Keratinocyte (primary cell): ENCODE results near the gene RANBP9. TPM values are rescaled to one million over a fixed set of nuclear protein-coding genes. Genes with fewer than 3 reads are reported as not detected.

Experiments
- DNase-seq: peaks from one replicate; pipeline ENCODE4 v3.0.0-alpha.2; 2011; ENCODE audit warnings: low read depth, missing footprints, low spot score
- FAIRE-seq: peaks from 2 replicates; lab custom pipeline; 2011; peaks lifted over from hg19 to GRCh38; lab: Jason Lieb, UNC
- H2AFZ ChIP-seq: 2 replicates; pipeline ENCODE4 v1.6.0; 2012; ENCODE audit warnings: low read length, control low read depth, inconsistent platforms; ENCODE audit not compliant: control insufficient read depth
- H3K27ac ChIP-seq: 2 replicates; pipeline ENCODE4 v1.5.1; 2011; ENCODE audit warnings: low read length; ENCODE audit not compliant: control insufficient read depth, insufficient read depth
- H3K27me3 ChIP-seq: 3 replicates; pipeline ENCODE4 v1.6.0; 2011; ENCODE audit warnings: low read length; ENCODE audit not compliant: control insufficient read depth, insufficient read depth; ENCODE audit errors: extremely low read depth
- H3K36me3 ChIP-seq, 2 experiments: 2 replicates in 1 of 2; 3 replicates in 1 of 2; pipeline ENCODE4 v1.5.1; 2011; ENCODE audit warnings: low read length in 2 of 2, mild to moderate bottlenecking in 1 of 2; ENCODE audit not compliant: control insufficient read depth in 2 of 2, insufficient read depth in 2 of 2; ENCODE audit errors: extremely low read depth in 1 of 2
- H3K4me1 ChIP-seq: 3 replicates; pipeline ENCODE4 v1.5.1; 2011; ENCODE audit warnings: low read length; ENCODE audit not compliant: control insufficient read depth, insufficient read depth; ENCODE audit errors: extremely low read depth
- H3K4me2 ChIP-seq: 3 replicates; pipeline ENCODE4 v1.6.0; 2011; ENCODE audit warnings: low read depth, low read length; ENCODE audit not compliant: control insufficient read depth, insufficient read depth; ENCODE audit errors: extremely low read depth
- H3K4me3 ChIP-seq, 3 experiments: fragments of 200-600 bp in 1 of 3; sonication (generic) in 1 of 3; 2 replicates in 2 of 3; 3 replicates in 1 of 3; pipeline ENCODE4 v1.5.1; 2011 to 2016; ENCODE audit warnings: low read length in 3 of 3, mild to moderate bottlenecking in 3 of 3, control low read depth in 2 of 3, inconsistent platforms in 1 of 3, low read depth in 1 of 3, mixed read lengths in 1 of 3, mixed run types in 1 of 3, moderate library complexity in 1 of 3; ENCODE audit not compliant: control insufficient read depth in 2 of 3, insufficient read depth in 2 of 3; ENCODE audit errors: extremely low read depth in 1 of 3
- H3K79me2 ChIP-seq: 2 replicates; pipeline ENCODE4 v1.6.0; 2012; ENCODE audit warnings: low read length; ENCODE audit not compliant: control insufficient read depth, insufficient read depth
- H3K9ac ChIP-seq: 3 replicates; pipeline ENCODE4 v1.6.0; 2011; ENCODE audit warnings: low read length; ENCODE audit not compliant: control insufficient read depth, insufficient read depth; ENCODE audit errors: extremely low read depth
- H3K9me1 ChIP-seq: 3 replicates; pipeline ENCODE4 v1.6.0; 2011; ENCODE audit warnings: low read length; ENCODE audit not compliant: control insufficient read depth, insufficient read depth; ENCODE audit errors: extremely low read depth
- H3K9me3 ChIP-seq: 2 replicates; pipeline ENCODE4 v1.5.1; 2012; ENCODE audit warnings: low read depth, low read length; ENCODE audit not compliant: control insufficient read depth
- H4K20me1 ChIP-seq: 3 replicates; pipeline ENCODE4 v1.6.0; 2011; ENCODE audit warnings: low read length; ENCODE audit not compliant: control insufficient read depth, insufficient read depth; ENCODE audit errors: extremely low read depth
- EZH2 ChIP-seq: IDR thresholded peaks from one replicate; pipeline ENCODE4 v1.6.1; 2012; ENCODE audit warnings: inconsistent platforms, mild to moderate bottlenecking, low read length, moderate library complexity
- dilution Hi-C: fragments of 300-500 bp; cut with MboI; formaldehyde crosslinking; loops from one replicate; pipeline ENCODE4 v1.7.0; 2020; ENCODE audit warnings: low sequenced_read_pairs; ENCODE audit not compliant: extremely low pct_ligation_motif_present
- polyA plus RNA-seq, 5 experiments: library from polyadenylated mRNA; depleted of rRNA in 3 of 5; stranded (reverse) in 3 of 5; stranded (forward) in 1 of 5; unstranded in 1 of 5; fragments of >200 nt; gene quantifications; 1 replicate in 1 of 5; 2 replicates in 3 of 5; 3 replicates in 1 of 5; pipeline versions ENCODE4 v1.2.1 to v1.2.3, GENCODE V29; 2011 to 2012; ENCODE audit warnings: missing spikeins in 2 of 5, low read depth in 1 of 5, low replicate concordance in 1 of 5
- TF ChIP-seq, protein P1 (sequence below), 3 experiments: IDR thresholded peaks in 1 of 3; conservative IDR thresholded peaks in 1 of 3; optimal IDR thresholded peaks in 1 of 3; 2 replicates in 2 of 3; 3 replicates in 1 of 3; pipeline versions ENCODE3 to v1.5.1; 2011; ENCODE audit warnings: low read length in 3 of 3, mild to moderate bottlenecking in 3 of 3, moderate library complexity in 2 of 3, control low read depth in 1 of 3, inconsistent platforms in 1 of 3; ENCODE audit not compliant: insufficient read depth in 2 of 3; ENCODE audit errors: extremely low read depth in 1 of 3

RANBP9 gene
- polyA plus RNA-seq, 1 donor (not counting 4 experiments of a cell fraction or from before 2014, with no cell fraction given) = 36.7 TPM

DNA sequence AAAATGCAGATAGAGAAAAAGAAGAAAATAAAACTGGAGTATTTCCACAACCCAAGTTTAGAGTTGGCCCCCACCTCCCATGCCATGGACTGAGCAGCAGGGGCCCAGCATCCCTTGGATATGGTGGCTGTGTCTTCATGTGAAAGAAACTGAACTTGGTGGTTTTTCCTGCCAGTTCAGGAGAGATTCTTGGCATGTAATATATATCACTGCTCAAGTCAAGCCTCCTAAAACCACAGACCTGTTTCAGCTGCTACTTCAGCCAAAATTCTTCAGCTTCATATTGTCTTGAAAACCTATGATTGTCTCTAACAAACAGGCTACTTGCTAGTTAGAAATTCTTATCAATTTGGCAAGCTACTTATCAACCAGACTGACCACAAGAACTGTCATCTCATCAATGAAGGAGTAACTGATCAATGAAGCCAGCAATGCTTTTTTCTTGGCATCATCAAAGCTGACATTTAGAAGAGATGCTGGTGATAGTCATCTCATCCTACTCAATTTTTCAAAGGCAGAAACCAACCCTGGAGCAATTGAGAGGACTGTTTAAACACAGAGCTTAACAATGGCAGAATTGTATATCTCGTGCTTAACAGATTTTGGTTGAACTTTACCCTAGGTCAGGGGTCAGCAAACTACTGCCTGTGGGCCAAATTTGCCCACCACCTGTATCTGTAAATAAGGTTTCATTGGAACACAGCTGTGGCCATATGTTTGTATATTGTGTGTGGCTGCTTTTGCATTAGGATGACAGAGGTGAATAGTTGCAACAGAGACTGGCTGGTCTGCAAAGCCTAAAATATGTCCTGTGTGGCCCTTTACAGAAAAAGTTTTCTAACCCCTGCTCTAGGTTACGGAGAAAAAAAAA is 106.9 kb downstream of the RANBP9 start:
- Histone ChIP-seq H3K27ac (no peak overlapping the region), H2AFZ (no peak overlapping the region), H3K36me3 (peaks cover 0 to 4% of the 10 kb centered on the region in 2 experiments), H3K9me3 (no peaks in the 10 kb centered on the region), H3K79me2 (no peaks in the 10 kb centered on the region), H3K4me3 (no peak overlapping the region), H3K9me1 (no peaks in the 10 kb centered on the region), H3K9ac (no peak overlapping the region), H3K27me3 (no peaks in the 10 kb centered on the region), H4K20me1 (no peaks in the 10 kb centered on the region), H3K4me1 (no peaks in the 10 kb centered on the region), H3K4me2 (no peak overlapping the region)
- dilution Hi-C loops = no loop called here
- no peak for FAIRE-seq
- TF ChIP-seq EZH2 = no peak
- TF ChIP-seq, protein P1, sequence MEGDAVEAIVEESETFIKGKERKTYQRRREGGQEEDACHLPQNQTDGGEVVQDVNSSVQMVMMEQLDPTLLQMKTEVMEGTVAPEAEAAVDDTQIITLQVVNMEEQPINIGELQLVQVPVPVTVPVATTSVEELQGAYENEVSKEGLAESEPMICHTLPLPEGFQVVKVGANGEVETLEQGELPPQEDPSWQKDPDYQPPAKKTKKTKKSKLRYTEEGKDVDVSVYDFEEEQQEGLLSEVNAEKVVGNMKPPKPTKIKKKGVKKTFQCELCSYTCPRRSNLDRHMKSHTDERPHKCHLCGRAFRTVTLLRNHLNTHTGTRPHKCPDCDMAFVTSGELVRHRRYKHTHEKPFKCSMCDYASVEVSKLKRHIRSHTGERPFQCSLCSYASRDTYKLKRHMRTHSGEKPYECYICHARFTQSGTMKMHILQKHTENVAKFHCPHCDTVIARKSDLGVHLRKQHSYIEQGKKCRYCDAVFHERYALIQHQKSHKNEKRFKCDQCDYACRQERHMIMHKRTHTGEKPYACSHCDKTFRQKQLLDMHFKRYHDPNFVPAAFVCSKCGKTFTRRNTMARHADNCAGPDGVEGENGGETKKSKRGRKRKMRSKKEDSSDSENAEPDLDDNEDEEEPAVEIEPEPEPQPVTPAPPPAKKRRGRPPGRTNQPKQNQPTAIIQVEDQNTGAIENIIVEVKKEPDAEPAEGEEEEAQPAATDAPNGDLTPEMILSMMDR (optimal IDR thresholded peaks at IDR 0.05 in 1 of 3, IDR thresholded peaks at IDR 0.05 in 1 of 3, conservative IDR thresholded peaks at IDR 0.05 in 1 of 3; ENCODE audit: extremely low read depth in 1 of 3, insufficient read depth in 2 of 3, low read length in 3 of 3) = no peak
- DNase-seq = no peak

DNA sequence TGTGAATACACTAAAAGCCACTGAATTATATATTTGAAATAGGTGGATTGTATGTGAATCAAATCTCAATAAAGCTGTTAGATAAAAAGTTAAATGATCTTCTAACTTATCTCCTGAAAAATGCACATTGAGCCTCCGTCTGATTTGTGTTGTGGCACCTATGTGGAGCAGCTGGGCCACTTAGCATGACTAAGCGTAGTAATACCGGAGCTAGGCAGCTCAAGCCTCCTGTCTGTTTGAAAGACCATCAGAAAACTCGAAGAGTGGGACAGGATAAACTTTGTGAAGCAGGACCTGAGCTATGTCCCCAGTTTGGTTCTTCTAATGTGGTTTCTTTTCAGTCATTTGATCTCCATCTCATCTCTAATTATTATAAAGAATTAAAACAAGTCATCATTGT is 107.5 kb downstream of the RANBP9 start:
- Histone ChIP-seq H3K79me2 (no peaks in the 10 kb centered on the region), H3K4me1 (no peaks in the 10 kb centered on the region), H3K9me3 (no peaks in the 10 kb centered on the region), H4K20me1 (no peaks in the 10 kb centered on the region), H3K9ac (no peak overlapping the region), H3K27me3 (no peaks in the 10 kb centered on the region), H3K36me3 (peaks cover 0 to 4% of the 10 kb centered on the region in 2 experiments), H3K9me1 (no peaks in the 10 kb centered on the region), H3K4me3 (no peak overlapping the region), H3K27ac (no peak overlapping the region), H2AFZ (no peak overlapping the region), H3K4me2 (no peak overlapping the region)
- TF ChIP-seq EZH2 = no peak
- TF ChIP-seq, protein P1 (optimal IDR thresholded peaks at IDR 0.05 in 1 of 3, IDR thresholded peaks at IDR 0.05 in 1 of 3, conservative IDR thresholded peaks at IDR 0.05 in 1 of 3; ENCODE audit: extremely low read depth in 1 of 3, insufficient read depth in 2 of 3, low read length in 3 of 3) = no peak
- dilution Hi-C loops = no loop called here
- FAIRE-seq (no peak), DNase-seq (no peak)
